B cell (primary cell): Measurements from ENCODE around the gene NPC2. TPM values are rescaled to one million over a fixed set of nuclear protein-coding genes. Genes with fewer than 3 reads are reported as not detected.

Experiments
- ATAC-seq: fragments of 200-7000 bp; cut with Tn5 transposase; one replicate; pipeline ENCODE4 v1.10.0; 2021; ENCODE audit warnings: low read depth, mild to moderate bottlenecking, moderate number of reproducible peaks, moderate library complexity
- CTCF ChIA-PET: fragments of 350-600 bp; sonication (Branson Sonifier 250); formaldehyde crosslinking; loops from one replicate; lab custom pipeline; 2021; ENCODE audit warnings: antibody characterized with exemption, inconsistent platforms; lab: Charles Lee
- POLR2A ChIA-PET: fragments of 350-600 bp; sonication (Branson Sonifier 250); formaldehyde crosslinking; loops from one replicate; lab custom pipeline; 2021; ENCODE audit warnings: antibody characterized with exemption; lab: Charles Lee
- DNase-seq: peaks from one replicate; pipeline ENCODE4 v3.0.0; 2013
- H2AFZ ChIP-seq: 2 replicates; pipeline ENCODE4 v1.6.1; 2012; ENCODE audit warnings: mild to moderate bottlenecking, low read depth, low read length; ENCODE audit not compliant: insufficient read depth, poor library complexity, severe bottlenecking
- H3K27ac ChIP-seq, 2 donors: 1 replicate in 1 of 2; 2 replicates in 1 of 2; pipeline ENCODE4 v1.5.1; 2012 to 2013; ENCODE audit warnings: low read length in 2 of 2, mild to moderate bottlenecking in 2 of 2, moderate library complexity in 1 of 2
- H3K27me3 ChIP-seq, 4 experiments: fragments of 200-600 bp in 1 of 4; sonication (generic) in 1 of 4; replicated peaks in 1 of 4; 1 replicate in 2 of 4; 2 replicates in 2 of 4; pipeline versions ENCODE4 v1.6.1 to v1.7.0; 2013 to 2016; ENCODE audit warnings: low read length in 3 of 4, mild to moderate bottlenecking in 2 of 4, mixed read lengths in 1 of 4, moderate library complexity in 1 of 4; ENCODE audit not compliant: insufficient read depth in 4 of 4, control insufficient read depth in 3 of 4; ENCODE audit errors: control extremely low read depth in 1 of 4
- H3K36me3 ChIP-seq, 2 experiments: replicated peaks in 1 of 2; 1 replicate in 1 of 2; 2 replicates in 1 of 2; pipeline versions ENCODE4 v1.6.1 to v1.7.1; 2013; ENCODE audit warnings: low read length in 1 of 2; ENCODE audit not compliant: insufficient read depth in 2 of 2, control insufficient read depth in 1 of 2; ENCODE audit errors: control extremely low read depth in 1 of 2, extremely low read depth in 1 of 2
- H3K4me1 ChIP-seq, 2 donors: fragments of 200-600 bp in 1 of 2; sonication (generic) in 1 of 2; 1 replicate in 1 of 2; 2 replicates in 1 of 2; pipeline versions ENCODE4 v1.5.1 to v1.6.1; 2013 to 2017; ENCODE audit warnings: low read length in 2 of 2; ENCODE audit not compliant: control insufficient read depth in 2 of 2, insufficient read depth in 2 of 2
- H3K4me2 ChIP-seq: replicated peaks from 2 replicates; pipeline ENCODE3; 2012; ENCODE audit warnings: mild to moderate bottlenecking, low read depth, low read length; ENCODE audit not compliant: poor library complexity, severe bottlenecking
- H3K4me3 ChIP-seq, 5 experiments: fragments of 200-600 bp in 1 of 5; sonication (generic) in 1 of 5; 1 replicate in 3 of 5; 2 replicates in 2 of 5; pipeline versions ENCODE4 v1.5.1 to v1.7.0; 2011 to 2016; ENCODE audit warnings: low read length in 4 of 5, mild to moderate bottlenecking in 4 of 5, low read depth in 2 of 5, control low read depth in 1 of 5, moderate library complexity in 1 of 5; ENCODE audit not compliant: insufficient read depth in 1 of 5; ENCODE audit errors: control extremely low read depth in 1 of 5, extremely low read depth in 1 of 5
- H3K79me2 ChIP-seq: fragments of 200-600 bp; sonication (generic); one replicate; pipeline ENCODE4 v1.6.0; 2016; ENCODE audit warnings: low read length; ENCODE audit not compliant: control insufficient read depth, insufficient read depth
- H3K9ac ChIP-seq: fragments of 200-600 bp; sonication (generic); 2 replicates; pipeline ENCODE4 v1.6.1; 2017; ENCODE audit warnings: mild to moderate bottlenecking, low read length, moderate library complexity
- H3K9me3 ChIP-seq, 3 donors: one replicate each; pipeline versions ENCODE4 v1.6.1 to v1.7.1; 2013; ENCODE audit warnings: low read length in 2 of 3; ENCODE audit not compliant: control insufficient read depth in 2 of 3, insufficient read depth in 1 of 3; ENCODE audit errors: control extremely low read depth in 1 of 3
- H4K20me1 ChIP-seq: 2 replicates; pipeline ENCODE4 v1.6.0; 2012; ENCODE audit warnings: mild to moderate bottlenecking, low read length; ENCODE audit not compliant: insufficient read depth, control insufficient read depth, poor library complexity, severe bottlenecking
- H3K27ac Mint-ChIP-seq: one replicate; pipeline ENCODE4 v1.8.0; 2021; ENCODE audit warnings: mixed read lengths
- H3K27me3 Mint-ChIP-seq: one replicate; pipeline ENCODE4 v1.8.0; 2021; ENCODE audit warnings: mixed read lengths
- H3K4me1 Mint-ChIP-seq: one replicate; pipeline ENCODE4 v1.8.0; 2021; ENCODE audit warnings: mixed read lengths
- H3K4me3 Mint-ChIP-seq: one replicate; pipeline ENCODE4 v1.8.0; 2021; ENCODE audit warnings: mixed read lengths
- H3K9me3 Mint-ChIP-seq: one replicate; pipeline ENCODE4 v1.8.0; 2022; ENCODE audit warnings: mixed read lengths; ENCODE audit not compliant: insufficient read depth
- CTCF ChIP-seq: fragments of 200-600 bp; IDR thresholded peaks from one replicate; pipeline ENCODE4 v1.8.0; 2022; ENCODE audit warnings: antibody characterized with exemption, mild to moderate bottlenecking
- EZH2 ChIP-seq: IDR thresholded peaks from 2 replicates; pipeline ENCODE4 v1.6.1; 2012; ENCODE audit warnings: borderline replicate concordance, low read depth, mild to moderate bottlenecking, moderate library complexity, low read length; ENCODE audit not compliant: insufficient read depth, poor library complexity, severe bottlenecking
- WGBS: methylation state at CpG from one replicate; pipeline ENCODE4 v1.1.5; 2013; ENCODE audit warnings: missing lambda C conversion rate; ENCODE audit not compliant: insufficient coverage; 5-methylcytosine and 5-hydroxymethylcytosine counted together
- intact Hi-C: fragments of 100-400 bp; cut with micrococcal nuclease; formaldehyde crosslinking; loops from one replicate; pipeline ENCODE4 v1.10.0; 2022
- polyA plus RNA-seq: library from polyadenylated mRNA; depleted of rRNA; stranded (reverse); fragments of >200 nt; gene quantifications from 2 replicates; pipeline ENCODE4 v1.2.3, GENCODE V29; 2012
- total RNA-seq, 2 donors: library from RNA; stranded (reverse); fragments of 120-200 nt in 1 of 2; gene quantifications; 1 replicate in 1 of 2; 2 replicates in 1 of 2; pipeline versions ENCODE4 v1.2.3 to v1.2.4, GENCODE V29; 2013 to 2022

The NPC2 gene
- total and polyA plus RNA-seq, 2 donors (not counting 1 experiment from before 2014, with no cell fraction given) = 93.8 to 154 TPM

GRCh38 chr14:74441113-74441512, 52.0 kb downstream of the NPC2 start:
- intact Hi-C loops = no loop called here
- POLR2A ChIA-PET = no interaction called here
- H3K27ac ChIP-seq = no peak overlapping the region
- no peaks in the 10 kb centered on the region for H3K4me1 ChIP-seq
- TF ChIP-seq EZH2 = no peak
- no peak for TF ChIP-seq CTCF
- no peak overlapping the region for H3K9ac ChIP-seq
- H3K4me1 Mint-ChIP-seq = no peaks in the 10 kb centered on the region
- ATAC-seq = no peak
- H3K79me2 ChIP-seq = no peaks in the 10 kb centered on the region
- H3K9me3 ChIP-seq = no peaks in the 10 kb centered on the region
- CTCF ChIA-PET = interaction anchor here (0.6 to 0.7 kb wide), 2 partner anchors 11 to 776 kb away, joined by 3 read pairs; no protein-coding TSS in a partner anchor
- no peak overlapping the region for H3K4me2 ChIP-seq
- no peaks in the 10 kb centered on the region for H3K9me3 Mint-ChIP-seq
- no peak overlapping the region for H3K27ac Mint-ChIP-seq
- 100% methylated on average over 1 of the region's 3 CpGs for WGBS
- no peaks in the 10 kb centered on the region for H4K20me1 ChIP-seq
- no peak overlapping the region for H3K4me3 ChIP-seq
- H3K27me3 Mint-ChIP-seq = peaks cover 23% of the 10 kb centered on the region
- no peak overlapping the region for H2AFZ ChIP-seq
- DNase-seq = no peak
- H3K36me3 ChIP-seq = no peaks in the 10 kb centered on the region
- H3K27me3 ChIP-seq = peaks cover 0 to 8% (median 0%) of the 10 kb centered on the region in 4 experiments
- no peak overlapping the region for H3K4me3 Mint-ChIP-seq

GRCh38 chr14:74438351-74438915, 54.7 kb downstream of the NPC2 start:
- no peaks in the 10 kb centered on the region for H3K79me2 ChIP-seq
- H3K4me2 ChIP-seq = no peak overlapping the region
- H3K9ac ChIP-seq = no peak overlapping the region
- Mint-ChIP-seq H3K9me3 (no peaks in the 10 kb centered on the region), H3K4me1 (no peaks in the 10 kb centered on the region), H3K27ac (no peak overlapping the region), H3K4me3 (no peak overlapping the region), H3K27me3 (peaks cover 33% of the 10 kb centered on the region)
- intact Hi-C loops = no loop called here
- no CpG with 5 or more reads among the region's 3 CpGs for WGBS
- H3K27ac ChIP-seq = no peak overlapping the region
- ChIA-PET POLR2A (no interaction called here), CTCF (interaction anchor here (0.9 kb wide), 1 partner anchor 75 kb away, joined by 3 read pairs; no protein-coding TSS in a partner anchor)
- no peak overlapping the region for H3K4me3 ChIP-seq
- no peak for TF ChIP-seq EZH2
- TF ChIP-seq CTCF = no peak
- ATAC-seq (no peak), DNase-seq (no peak)
- no peaks in the 10 kb centered on the region for H4K20me1 ChIP-seq
- H2AFZ ChIP-seq = no peak overlapping the region
- H3K9me3 ChIP-seq = no peaks in the 10 kb centered on the region
- no peaks in the 10 kb centered on the region for H3K36me3 ChIP-seq
- no peaks in the 10 kb centered on the region for H3K4me1 ChIP-seq
- peaks cover 0 to 8% (median 0%) of the 10 kb centered on the region in 4 experiments for H3K27me3 ChIP-seq
